ENCODE measurements around the gene MT1E. TPM values are rescaled to one million over a fixed set of nuclear protein-coding genes. Genes with fewer than 3 reads are reported as not detected.

The MT1E gene
- total and polyA plus RNA-seq, 3 donors from 2014 or later = 10.5 to 55.4 (median 22.4) TPM

DNA sequence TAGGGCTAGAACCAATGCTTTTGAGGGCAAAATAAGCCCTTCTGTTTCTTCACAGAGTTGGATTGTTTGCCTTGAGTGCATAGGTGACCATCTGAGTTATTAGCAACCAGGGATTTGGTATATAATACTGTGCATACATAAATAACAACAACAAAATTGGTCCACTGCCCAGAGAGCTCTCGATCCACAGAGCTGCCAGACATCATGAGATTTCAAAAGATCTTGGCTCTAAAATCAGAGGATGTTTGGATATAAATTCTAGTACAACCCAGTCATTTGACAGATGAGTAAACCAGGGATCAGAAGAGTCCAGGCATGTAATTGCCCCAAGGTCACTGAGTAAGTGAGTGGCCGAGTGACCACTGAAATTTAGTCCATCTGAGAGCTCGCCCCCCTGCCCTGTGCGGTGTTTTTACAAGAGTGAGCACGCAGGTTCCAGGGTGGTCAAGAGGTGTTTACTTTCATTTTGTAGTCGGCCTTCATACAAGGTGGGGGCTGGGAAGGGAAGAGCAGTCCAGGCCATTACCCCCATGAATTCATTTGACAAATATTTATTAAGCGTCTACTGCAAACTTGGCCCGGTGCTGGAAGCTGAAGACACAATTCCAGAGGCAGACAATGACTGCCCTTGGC, 19.0 kb upstream of the MT1E start:
- Histone ChIP-seq H3K4me1 (peaks cover 38% of the 10 kb centered on the region), H3K9me3 (no peaks in the 10 kb centered on the region), H3K27me3 (no peaks in the 10 kb centered on the region), H3K36me3 (ENCODE audit: low read depth, missing control alignments) (no peaks in the 10 kb centered on the region), H3K27ac (peak overlapping the region; percentile 85 to 86), H3K4me3 (no peak overlapping the region)
- no peak for DNase-seq
- 42 to 44% methylated on average over 8 of the region's 8 CpGs for WGBS, 2 donors
- intact Hi-C loops (cut with DNase I; ENCODE audit: low total_unique reads) = no loop called here
- TF ChIP-seq CTCF (IDR thresholded peaks at IDR 0.05) (no peak), POLR2A (IDR thresholded peaks at IDR 0.05) (no peak)

- Histone ChIP-seq H3K4me3 (no peak overlapping the region), H3K27ac (peak overlapping the region; percentile 85 to 86), H3K27me3 (no peaks in the 10 kb centered on the region), H3K9me3 (no peaks in the 10 kb centered on the region), H3K36me3 (ENCODE audit: low read depth, missing control alignments) (no peaks in the 10 kb centered on the region), H3K4me1 (peaks cover 38% of the 10 kb centered on the region)
- WGBS, 2 donors = 40 to 47% methylated on average over 10 to 14 of the region's 14 CpGs
- TF ChIP-seq CTCF (IDR thresholded peaks at IDR 0.05) = no peak
- TF ChIP-seq POLR2A (IDR thresholded peaks at IDR 0.05) = no peak
- peak; percentile 83 for DNase-seq
- intact Hi-C loops (cut with DNase I; ENCODE audit: low total_unique reads) = no loop called here
Observed at GRCh38 chr16:56607109-56607618, 18.4 kb upstream of the MT1E start.

- Histone ChIP-seq H3K9me3 (no peaks in the 10 kb centered on the region), H3K4me1 (peaks cover 38% of the 10 kb centered on the region), H3K27me3 (no peaks in the 10 kb centered on the region), H3K36me3 (ENCODE audit: low read depth, missing control alignments) (no peaks in the 10 kb centered on the region), H3K27ac (peak overlapping the region; percentile 85 to 86), H3K4me3 (peak overlapping the region; percentile 38 to 54)
- TF ChIP-seq CTCF (IDR thresholded peaks at IDR 0.05) (no peak), POLR2A (IDR thresholded peaks at IDR 0.05) (no peak)
- DNase-seq = no peak
- 38 to 40% methylated on average over 2 of the region's 2 CpGs for WGBS, 2 donors
- intact Hi-C loops (cut with DNase I; ENCODE audit: low total_unique reads) = no loop called here
Observed at GRCh38 chr16:56607675-56608042, 17.9 kb upstream of the MT1E start.

DNA sequence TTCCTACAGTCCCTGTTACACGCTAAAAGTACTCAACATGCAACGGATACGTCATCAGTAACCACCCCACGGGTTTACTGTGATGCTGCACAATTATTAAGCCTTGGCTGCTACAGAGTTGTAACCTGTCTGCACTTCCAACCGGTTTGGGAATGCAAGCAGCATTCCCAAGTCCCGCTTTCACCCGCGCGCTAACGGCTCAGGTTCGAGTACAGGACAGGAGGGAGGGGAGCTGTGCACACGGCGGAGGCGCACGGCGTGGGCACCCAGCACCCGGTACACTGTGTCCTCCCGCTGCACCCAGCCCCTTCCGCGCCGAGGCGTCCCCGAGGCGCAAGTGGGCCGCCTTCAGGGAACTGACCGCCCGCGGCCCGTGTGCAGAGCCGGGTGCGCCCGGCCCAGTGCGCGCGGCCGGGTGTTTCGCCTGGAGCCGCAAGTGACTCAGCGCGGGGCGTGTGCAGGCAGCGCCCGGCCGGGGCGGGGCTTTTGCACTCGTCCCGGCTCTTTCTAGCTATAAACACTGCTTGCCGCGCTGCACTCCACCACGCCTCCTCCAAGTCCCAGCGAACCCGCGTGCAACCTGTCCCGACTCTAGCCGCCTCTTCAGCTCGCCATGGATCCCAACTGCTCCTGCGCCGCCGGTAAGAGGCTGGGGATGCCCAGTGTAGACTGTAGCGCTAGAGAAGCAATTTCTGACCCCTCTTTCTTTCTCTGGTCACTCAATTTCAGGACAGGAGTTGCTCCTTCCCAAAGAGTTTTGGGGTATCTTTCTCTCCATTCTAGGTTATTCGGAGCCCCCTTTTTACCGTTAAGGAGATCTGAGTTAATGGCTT, 17.3 kb upstream of the MT1E start, which contains the start of gene MT2A:
TSS of gene MT2A (plus strand) at position 542 of the 833 bp plus-strand sequence. CDS start at position 614, 72 bp downstream.
- WGBS, 2 donors = 4 to 25% methylated on average over 14 to 53 of the region's 62 CpGs
- intact Hi-C loops (cut with DNase I; ENCODE audit: low total_unique reads) = no loop called here
- H3K4me3 ChIP-seq = peak within 1 kb of the TSS; percentile 38 to 54
- no peaks in the 10 kb centered on the region for H3K36me3 ChIP-seq (ENCODE audit: low read depth, missing control alignments)
- peaks cover 38% of the 10 kb centered on the region for H3K4me1 ChIP-seq
- no peaks in the 10 kb centered on the region for H3K27me3 ChIP-seq
- DNase-seq = peak; percentile 96
- peak within 1 kb of the TSS; percentile 85 to 86 for H3K27ac ChIP-seq
- no peaks in the 10 kb centered on the region for H3K9me3 ChIP-seq
- TF ChIP-seq POLR2A (IDR thresholded peaks at IDR 0.05) = no peak
- no peak for TF ChIP-seq CTCF (IDR thresholded peaks at IDR 0.05)

All from testis (tissue), 3 donors.